ENCODE results near the gene SLC35F6.

- TF ChIP-seq CTCF (IDR thresholded peaks at IDR 0.05) (peak; percentile 98), EZH2phosphoT487 (IDR thresholded peaks at IDR 0.05) (no peak)
These were observed 18.3 kb upstream of the SLC35F6 start for GRCh38 chr2:26745609-26746327.
